Sigmoid colon (tissue), 7 donors: ENCODE data around the gene PLEKHG5. TPM values are rescaled to one million over a fixed set of nuclear protein-coding genes. Genes with fewer than 3 reads are reported as not detected.

Source experiments
- DNase-seq: peaks from one replicate; pipeline ENCODE4 v3.0.0-alpha.2; 2019
- H3K27ac ChIP-seq, 4 donors: fragments of 200-600 bp; sonication (generic); one replicate each; pipeline ENCODE4 v1.5.1; 2016 to 2019; ENCODE audit warnings: mild to moderate bottlenecking in 1 of 4
- H3K27me3 ChIP-seq, 3 donors: fragments of 200-600 bp; sonication (generic); one replicate each; pipeline ENCODE4 v1.5.1; 2019; ENCODE audit warnings: mild to moderate bottlenecking in 1 of 3
- H3K36me3 ChIP-seq, 4 donors: fragments of 200-600 bp; sonication (generic); one replicate each; pipeline ENCODE4 v1.5.1; 2016 to 2019
- H3K4me1 ChIP-seq, 4 donors: fragments of 200-600 bp; sonication (generic); one replicate each; pipeline ENCODE4 v1.5.1; 2017 to 2019
- H3K4me3 ChIP-seq, 4 donors: fragments of 200-600 bp; sonication (generic); one replicate each; pipeline ENCODE4 v1.5.1; 2017 to 2019; ENCODE audit warnings: mild to moderate bottlenecking in 2 of 4, moderate library complexity in 1 of 4
- H3K9me3 ChIP-seq, 4 donors: fragments of 200-600 bp in 3 of 4; sonication (generic) in 3 of 4; one replicate each; pipeline versions ENCODE4 v1.5.1 to v1.6.1; 2013 to 2019
- CTCF ChIP-seq, 4 experiments: fragments of 450-650 bp in 3 of 4; fragments of 200-600 bp in 1 of 4; IDR thresholded peaks; one replicate each; pipeline ENCODE4 v1.5.1; 2016 to 2019; ENCODE audit warnings: antibody characterized with exemption in 4 of 4, mild to moderate bottlenecking in 3 of 4, moderate library complexity in 2 of 4
- EP300 ChIP-seq, 4 donors: sonication (generic); formaldehyde crosslinking; IDR thresholded peaks; one replicate each; pipeline ENCODE4 v1.6.1; 2017; ENCODE audit warnings: antibody characterized with exemption in 4 of 4
- POLR2A ChIP-seq, 2 donors: fragments of 450-650 bp; IDR thresholded peaks; one replicate each; pipeline ENCODE4 v1.6.1; 2016; ENCODE audit warnings: antibody characterized with exemption in 2 of 2, mild to moderate bottlenecking in 2 of 2, moderate library complexity in 2 of 2
- POLR2AphosphoS5 ChIP-seq, 4 donors: sonication (generic); formaldehyde crosslinking; IDR thresholded peaks; one replicate each; pipeline ENCODE4 v1.6.1; 2017; ENCODE audit warnings: antibody characterized with exemption in 4 of 4
- WGBS, 2 donors: extraction: QIAGEN DNeasy Blood & Tissue Kit; methylation state at CpG; one replicate each; pipeline ENCODE4 v1.1.7; 2013; 5-methylcytosine and 5-hydroxymethylcytosine counted together
- intact Hi-C: fragments of 100-400 bp; cut with DNase I; formaldehyde crosslinking; loops from one replicate; pipeline ENCODE4 v1.15.1; 2023
- polyA plus RNA-seq, 3 donors: library from polyadenylated mRNA; stranded (reverse); fragments of 200-250 nt; gene quantifications; one replicate each; pipeline ENCODE4 v1.2.3, GENCODE V29; 2013
- total RNA-seq, 4 donors: library from RNA; depleted of rRNA; stranded (reverse); fragments of >200 nt; gene quantifications; one replicate each; pipeline ENCODE4 v1.1.0, GENCODE V29; 2016
- donor health status: healthy with polysubstance abuse.
- donor health status: Bipolar disorder and iron deficiency.
- donor health status: healthy.

The PLEKHG5 gene
- total and polyA plus RNA-seq, 7 donors: 2.5 to 18.8 (median 5.4) TPM

DNA sequence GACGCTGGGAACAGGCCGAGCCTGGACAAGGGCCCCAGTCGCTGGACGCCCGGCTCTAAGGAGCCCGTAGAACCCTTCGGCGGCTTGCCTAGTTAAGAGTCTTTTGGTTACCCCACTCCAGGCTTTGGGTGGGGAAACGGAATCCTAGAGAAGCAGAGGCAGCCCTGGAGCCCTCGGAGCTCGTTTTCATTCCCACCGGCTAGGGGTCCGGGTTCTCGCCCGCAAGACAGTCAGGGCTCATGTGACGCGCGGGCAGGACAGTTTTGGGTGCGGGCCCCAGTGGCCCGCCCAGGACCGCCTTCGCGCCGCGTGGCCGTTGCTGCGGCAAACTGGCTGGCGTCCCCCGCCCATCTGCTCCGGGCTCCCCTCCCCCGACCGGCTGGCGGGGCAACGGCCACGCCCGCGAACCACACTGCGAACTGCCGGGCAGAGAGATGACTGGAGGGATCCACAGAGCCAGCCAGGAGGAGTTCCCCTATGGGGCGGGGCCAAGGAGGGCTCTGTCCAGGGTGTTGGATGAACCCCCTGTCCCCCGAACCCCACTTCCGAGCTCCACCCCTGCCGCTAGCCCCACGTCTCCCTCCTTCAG is 70.9 kb downstream of the PLEKHG5 start:
- TF ChIP-seq POLR2AphosphoS5 (IDR thresholded peaks at IDR 0.05) (no peak), CTCF (IDR thresholded peaks at IDR 0.05) (no peak), EP300 (IDR thresholded peaks at IDR 0.05) (no peak), POLR2A (IDR thresholded peaks at IDR 0.05) (no peak)
- no peak for DNase-seq
- Histone ChIP-seq H3K4me1 (peaks cover 0 to 52% (median 44%) of the 10 kb centered on the region in 4 donors), H3K27me3 (peaks cover 72 to 100% (median 94%) of the 10 kb centered on the region in 3 donors), H3K27ac (no peak overlapping the region), H3K9me3 (no peaks in the 10 kb centered on the region), H3K4me3 (peak overlapping the region in 1 of 4 donors; percentile 26), H3K36me3 (no peaks in the 10 kb centered on the region)
- intact Hi-C loops: no loop called here
- 3 to 7% methylated on average over 44 of the region's 44 CpGs for WGBS, 2 donors

GRCh38 chr1:6419804-6420453 is 71.5 kb downstream of the PLEKHG5 start, which contains the start of gene HES2:
Gene HES2 (minus strand): TSS chr1:6419919. CDS start chr1:6419820, 99 bp downstream.
- TF ChIP-seq POLR2A (IDR thresholded peaks at IDR 0.05) (no peak), POLR2AphosphoS5 (IDR thresholded peaks at IDR 0.05) (no peak), CTCF (IDR thresholded peaks at IDR 0.05) (no peak), EP300 (IDR thresholded peaks at IDR 0.05) (no peak)
- Histone ChIP-seq H3K4me1 (peaks cover 0 to 47% (median 41%) of the 10 kb centered on the region in 4 donors), H3K36me3 (no peaks in the 10 kb centered on the region), H3K27ac (no peak within 1 kb of the TSS), H3K27me3 (peaks cover 70 to 100% (median 92%) of the 10 kb centered on the region in 3 donors), H3K4me3 (peak within 1 kb of the TSS in 3 of 4 donors; percentile 26 to 47 (median 41)), H3K9me3 (no peaks in the 10 kb centered on the region)
- intact Hi-C loops: no loop called here
- no peak for DNase-seq
- WGBS, 2 donors: 1% methylated on average over 62 of the region's 62 CpGs

DNA sequence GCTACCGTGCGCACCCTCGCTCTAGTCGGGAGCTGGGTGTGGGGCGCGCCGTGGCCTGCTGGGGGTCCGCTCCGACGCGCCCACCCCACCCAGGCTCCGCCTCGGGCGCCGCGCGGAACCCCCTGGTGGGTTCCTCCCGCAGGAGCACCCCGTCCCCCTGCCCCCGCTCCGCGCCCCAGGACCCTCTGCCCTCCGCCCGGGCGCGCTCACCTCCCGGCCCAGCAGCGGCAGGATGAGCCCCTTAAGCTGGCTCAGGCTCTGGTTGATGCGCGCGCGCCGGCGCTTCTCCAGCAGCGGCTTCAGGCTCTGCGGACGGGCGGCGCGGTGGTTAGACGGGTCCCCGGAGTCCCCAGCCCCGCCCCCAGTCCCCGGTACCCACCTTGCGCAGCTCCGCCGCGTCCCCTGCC is 72.1 kb downstream of the PLEKHG5 start:
- intact Hi-C loops: no loop called here
- Histone ChIP-seq H3K27ac (no peak overlapping the region), H3K36me3 (no peaks in the 10 kb centered on the region), H3K4me1 (peaks cover 0 to 41% (median 36%) of the 10 kb centered on the region in 4 donors), H3K4me3 (peak overlapping the region in 3 of 4 donors; percentile 26 to 47 (median 41)), H3K27me3 (peaks cover 64 to 100% (median 92%) of the 10 kb centered on the region in 3 donors), H3K9me3 (no peaks in the 10 kb centered on the region)
- TF ChIP-seq CTCF (IDR thresholded peaks at IDR 0.05) (no peak), POLR2A (IDR thresholded peaks at IDR 0.05) (no peak), POLR2AphosphoS5 (IDR thresholded peaks at IDR 0.05) (no peak)
- no peak for DNase-seq
- WGBS, 2 donors: 1 to 5% methylated on average over 48 of the region's 48 CpGs

DNA sequence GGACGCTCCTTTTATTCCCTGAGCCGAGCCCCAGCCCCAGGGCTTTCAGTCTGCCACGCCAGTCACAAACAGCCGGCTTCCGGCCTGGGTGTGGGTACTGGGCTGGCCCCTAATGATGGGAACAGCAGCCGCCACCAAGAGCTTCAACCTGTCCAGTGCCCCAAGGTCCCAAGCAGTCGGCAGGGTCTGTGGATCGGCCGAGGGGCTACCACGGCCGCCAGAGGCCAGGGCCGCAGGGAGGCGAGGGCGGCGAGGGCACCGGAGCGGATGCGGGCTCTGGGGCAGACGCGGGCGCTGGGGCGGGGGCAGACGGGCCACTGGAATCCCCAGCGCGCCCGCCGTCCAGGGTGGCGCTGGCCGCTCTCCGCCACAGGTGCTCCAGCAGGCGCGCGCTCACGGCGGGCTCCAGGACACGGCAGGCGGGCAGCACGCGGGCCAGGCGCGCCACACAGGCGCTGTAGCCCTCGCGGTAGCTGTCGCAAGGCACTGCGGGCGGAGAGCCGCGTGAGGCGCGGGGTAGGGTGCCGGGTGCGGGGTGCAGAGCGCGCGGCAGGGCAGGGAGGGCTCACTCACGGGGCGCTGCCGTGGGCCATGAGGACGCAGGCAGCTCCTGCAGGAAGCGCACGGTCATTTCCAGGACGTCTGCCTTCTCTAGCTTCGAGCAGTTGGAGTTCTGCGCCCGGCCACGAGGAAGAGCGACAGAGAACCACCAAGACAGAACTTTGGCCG is 72.6 kb downstream of the PLEKHG5 start:
- DNase-seq: no peak
- peaks cover 0 to 36% (median 31%) of the 10 kb centered on the region in 4 donors for H3K4me1 ChIP-seq
- H3K9me3 ChIP-seq: no peaks in the 10 kb centered on the region
- peak overlapping the region in 2 of 4 donors; percentile 41 to 47 for H3K4me3 ChIP-seq
- H3K27me3 ChIP-seq: peaks cover 60 to 100% (median 92%) of the 10 kb centered on the region in 3 donors
- TF ChIP-seq CTCF (IDR thresholded peaks at IDR 0.05): no peak
- no peak for TF ChIP-seq POLR2AphosphoS5 (IDR thresholded peaks at IDR 0.05)
- TF ChIP-seq POLR2A (IDR thresholded peaks at IDR 0.05): no peak
- no peak for TF ChIP-seq EP300 (IDR thresholded peaks at IDR 0.05)
- H3K27ac ChIP-seq: no peak overlapping the region
- 3 to 8% methylated on average over 69 of the region's 69 CpGs for WGBS, 2 donors
- no peaks in the 10 kb centered on the region for H3K36me3 ChIP-seq
- intact Hi-C loops: no loop called here
